ENCODE data around the gene COL5A3.

COL5A3 gene

DNA sequence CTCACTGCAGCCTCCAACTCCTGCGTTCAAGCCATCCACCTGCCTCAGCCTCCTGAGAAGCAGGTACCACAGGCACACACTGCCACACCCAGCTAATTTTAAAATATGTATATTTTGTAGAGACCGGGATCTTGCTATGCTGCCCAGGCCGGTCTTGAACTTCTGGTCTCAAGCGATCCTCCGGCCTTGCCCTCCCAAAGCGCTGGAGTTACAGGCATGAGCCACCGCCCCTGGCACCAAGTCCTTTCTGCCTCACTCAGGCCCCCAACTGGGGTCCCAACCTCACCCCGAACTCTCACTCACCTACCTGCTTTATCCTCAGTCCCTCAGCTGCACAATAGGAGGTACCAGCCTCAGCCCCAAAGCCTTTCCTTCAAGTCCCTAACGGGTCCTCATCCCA lies 635 bp upstream of the COL5A3 start:
- TF ChIP-seq EP300 (IDR thresholded peaks at IDR 0.05; ENCODE audit: borderline replicate concordance) = no peak
- TF ChIP-seq, protein P1, sequence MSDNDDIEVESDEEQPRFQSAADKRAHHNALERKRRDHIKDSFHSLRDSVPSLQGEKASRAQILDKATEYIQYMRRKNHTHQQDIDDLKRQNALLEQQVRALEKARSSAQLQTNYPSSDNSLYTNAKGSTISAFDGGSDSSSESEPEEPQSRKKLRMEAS (IDR thresholded peaks at IDR 0.05) = no peak

GRCh38 chr19:10009714-10010224 lies 535 bp downstream of the COL5A3 start:
- TF ChIP-seq TCF12 (IDR thresholded peaks at IDR 0.05; ENCODE audit: low read depth) (no peak), RAD21 (IDR thresholded peaks at IDR 0.05; ENCODE audit: low read depth) (no peak), NFIC (IDR thresholded peaks at IDR 0.05) (no peak), EGR1 (IDR thresholded peaks at IDR 0.05) (no peak), YY1 (IDR thresholded peaks at IDR 0.05; ENCODE audit: low read depth) (no peak), EP300 (IDR thresholded peaks at IDR 0.05; ENCODE audit: borderline replicate concordance) (no peak)
- TF ChIP-seq, protein P1 (IDR thresholded peaks at IDR 0.05) = no peak

DNA sequence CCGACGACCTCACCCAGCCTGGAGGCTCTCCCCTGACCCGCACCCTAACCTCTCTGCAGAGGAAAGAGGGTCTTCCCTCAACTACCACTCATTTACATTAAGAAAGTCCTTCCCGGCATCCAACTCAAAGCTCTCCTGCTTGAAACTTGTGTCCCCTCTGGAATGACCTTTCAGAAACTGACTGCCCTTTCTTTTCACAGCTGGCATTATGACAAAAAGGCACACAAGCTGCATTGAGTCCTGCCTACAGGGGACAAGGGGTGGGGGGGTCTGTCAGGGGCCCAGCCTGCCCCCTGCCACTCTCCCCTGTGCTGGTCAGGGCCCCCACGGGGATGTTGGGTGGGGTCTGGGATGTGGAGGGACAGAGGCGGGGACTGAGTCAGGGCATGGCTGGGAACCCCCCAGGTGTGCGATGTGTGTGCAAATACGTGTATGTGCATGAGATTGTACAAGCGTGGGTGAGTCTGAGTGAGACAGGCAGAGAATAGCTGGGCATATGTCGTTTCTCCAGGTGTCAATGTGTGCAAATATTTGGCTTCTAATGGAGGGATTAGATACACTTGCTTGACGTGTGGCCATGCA lies 2.0 kb downstream of the COL5A3 start:
- no peak for TF ChIP-seq FOXM1 (IDR thresholded peaks at IDR 0.05; ENCODE audit: borderline replicate concordance, low read depth)
- no peak for TF ChIP-seq ZBTB7A (IDR thresholded peaks at IDR 0.05; ENCODE audit: low read depth)
- TF ChIP-seq RAD21 (IDR thresholded peaks at IDR 0.05; ENCODE audit: low read depth) = no peak
- no peak for TF ChIP-seq TAF1 (IDR thresholded peaks at IDR 0.05; ENCODE audit: low read depth)
- no peak for TF ChIP-seq CREB1 (IDR thresholded peaks at IDR 0.05; ENCODE audit: low read depth)
- TF ChIP-seq EGR1 (IDR thresholded peaks at IDR 0.05) = no peak
- TF ChIP-seq, protein P1 (IDR thresholded peaks at IDR 0.05) = no peak
- TF ChIP-seq, protein P2, sequence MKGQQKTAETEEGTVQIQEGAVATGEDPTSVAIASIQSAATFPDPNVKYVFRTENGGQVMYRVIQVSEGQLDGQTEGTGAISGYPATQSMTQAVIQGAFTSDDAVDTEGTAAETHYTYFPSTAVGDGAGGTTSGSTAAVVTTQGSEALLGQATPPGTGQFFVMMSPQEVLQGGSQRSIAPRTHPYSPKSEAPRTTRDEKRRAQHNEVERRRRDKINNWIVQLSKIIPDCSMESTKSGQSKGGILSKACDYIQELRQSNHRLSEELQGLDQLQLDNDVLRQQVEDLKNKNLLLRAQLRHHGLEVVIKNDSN (IDR thresholded peaks at IDR 0.05) = no peak
- no peak for TF ChIP-seq NFIC (IDR thresholded peaks at IDR 0.05)
- TF ChIP-seq EP300 (IDR thresholded peaks at IDR 0.05; ENCODE audit: borderline replicate concordance) = no peak
- TF ChIP-seq YY1 (IDR thresholded peaks at IDR 0.05; ENCODE audit: low read depth) = no peak
- TF ChIP-seq TCF12 (IDR thresholded peaks at IDR 0.05; ENCODE audit: low read depth) = no peak
- no peak for TF ChIP-seq TEAD4 (IDR thresholded peaks at IDR 0.05)
- no peak for TF ChIP-seq CEBPB (IDR thresholded peaks at IDR 0.05)
- no peak for TF ChIP-seq REST (IDR thresholded peaks at IDR 0.05; ENCODE audit: low read depth)

DNA sequence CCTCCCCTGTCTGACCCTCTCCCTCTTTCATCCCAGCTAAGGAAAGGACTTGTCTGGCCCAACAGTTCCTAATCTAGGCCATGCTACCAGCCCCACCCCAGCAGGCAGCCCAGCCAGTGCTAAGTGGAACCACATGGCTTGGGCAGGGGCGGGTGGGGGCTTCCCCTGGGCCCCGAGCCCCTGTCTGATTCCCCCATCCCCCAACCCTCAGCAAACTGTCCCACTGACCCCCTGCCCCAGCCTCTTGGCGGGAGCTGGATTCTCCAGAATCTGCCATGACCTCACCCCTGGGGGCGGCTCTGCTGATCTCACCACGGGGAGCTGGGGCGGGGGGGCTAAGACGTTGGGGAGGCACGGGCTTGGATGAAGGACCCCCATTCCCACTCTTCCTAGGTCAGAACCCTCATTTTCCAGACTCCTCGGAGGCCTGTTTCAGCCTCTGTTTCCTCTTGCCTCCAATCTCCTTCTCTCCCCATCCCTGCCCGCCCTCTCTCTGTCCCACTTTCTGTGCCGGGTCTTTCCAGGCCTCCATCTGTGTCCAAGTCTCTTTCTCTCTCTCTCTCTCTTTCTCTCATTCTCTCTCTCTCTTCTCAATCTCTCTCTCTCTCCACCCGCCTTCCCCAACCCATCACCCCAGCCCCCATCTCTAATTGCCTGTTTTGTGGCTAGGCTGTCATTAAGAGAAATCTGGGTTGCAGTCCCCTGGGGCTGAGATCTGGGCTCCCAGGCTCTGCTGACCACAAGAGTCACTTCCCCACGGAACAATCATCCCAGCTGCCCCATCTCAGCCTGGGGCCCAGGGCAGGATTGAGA lies 2.7 kb downstream of the COL5A3 start:
- TF ChIP-seq TAF1 (IDR thresholded peaks at IDR 0.05; ENCODE audit: low read depth) (no peak), NFIC (IDR thresholded peaks at IDR 0.05) (no peak), YY1 (IDR thresholded peaks at IDR 0.05; ENCODE audit: low read depth) (no peak), RAD21 (IDR thresholded peaks at IDR 0.05; ENCODE audit: low read depth) (no peak), CEBPB (IDR thresholded peaks at IDR 0.05) (no peak), TCF12 (IDR thresholded peaks at IDR 0.05; ENCODE audit: low read depth) (no peak), FOXM1 (IDR thresholded peaks at IDR 0.05; ENCODE audit: borderline replicate concordance, low read depth) (no peak), ZBTB7A (IDR thresholded peaks at IDR 0.05; ENCODE audit: low read depth) (no peak), REST (IDR thresholded peaks at IDR 0.05; ENCODE audit: low read depth) (no peak)
- TF ChIP-seq, protein P1 (IDR thresholded peaks at IDR 0.05) = no peak

DNA sequence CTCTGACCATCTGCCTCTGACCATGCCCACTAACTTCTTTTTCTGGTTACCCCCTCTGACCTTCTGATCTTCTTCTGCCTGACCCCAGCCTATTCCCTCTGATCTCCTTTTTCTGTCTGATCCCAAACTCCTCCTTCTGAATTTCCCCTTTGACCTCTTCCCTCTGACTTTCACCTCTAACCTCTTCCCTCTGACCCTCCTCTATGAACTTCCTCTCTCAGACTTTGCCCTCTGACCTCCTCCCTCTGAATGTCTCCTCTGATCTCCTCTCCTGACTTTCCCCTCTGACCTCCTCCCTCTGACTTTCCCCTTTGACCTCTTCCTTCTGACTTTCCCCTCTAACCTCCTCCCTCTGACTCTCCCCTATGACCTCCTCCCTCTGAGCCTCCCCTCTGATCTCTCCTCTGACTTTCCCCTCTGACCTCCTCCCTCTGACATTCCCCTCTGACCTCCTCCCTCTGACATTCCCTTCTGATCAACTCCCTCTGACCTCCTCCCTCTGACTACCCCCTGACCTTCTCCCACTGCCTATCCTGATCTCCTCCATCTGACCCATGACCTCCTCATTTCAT lies 3.5 kb downstream of the COL5A3 start:
- TF ChIP-seq, protein P1 (IDR thresholded peaks at IDR 0.05) = no peak
- TF ChIP-seq EP300 (IDR thresholded peaks at IDR 0.05; ENCODE audit: borderline replicate concordance) = no peak
- TF ChIP-seq, protein P2 (IDR thresholded peaks at IDR 0.05) = no peak
- TF ChIP-seq YY1 (IDR thresholded peaks at IDR 0.05; ENCODE audit: low read depth) = no peak
- TF ChIP-seq NFIC (IDR thresholded peaks at IDR 0.05) = no peak
- TF ChIP-seq CEBPB (IDR thresholded peaks at IDR 0.05) = no peak
- no peak for TF ChIP-seq CREB1 (IDR thresholded peaks at IDR 0.05; ENCODE audit: low read depth)
- no peak for TF ChIP-seq TAF1 (IDR thresholded peaks at IDR 0.05; ENCODE audit: low read depth)
- no peak for TF ChIP-seq TCF12 (IDR thresholded peaks at IDR 0.05; ENCODE audit: low read depth)
- no peak for TF ChIP-seq RAD21 (IDR thresholded peaks at IDR 0.05; ENCODE audit: low read depth)
- TF ChIP-seq ZBTB7A (IDR thresholded peaks at IDR 0.05; ENCODE audit: low read depth) = no peak
- TF ChIP-seq EGR1 (IDR thresholded peaks at IDR 0.05) = no peak
- TF ChIP-seq FOXM1 (IDR thresholded peaks at IDR 0.05; ENCODE audit: borderline replicate concordance, low read depth) = no peak

All from Ishikawa (cell line).